Stimulated activated CD4-positive, alpha-beta T cell treated with anti-CD3 and anti-CD28 coated beads, Interleukin-12 subunit alpha, Interleukin-12 subunit beta, amount 100 ng/mL, for 48 hours (primary cell): ENCODE results near the gene NRCAM.

ENCODE experiments used
- DNase-seq, 3 donors: peaks; one replicate each; pipeline ENCODE4 v3.0.0-alpha.2; 2020; ENCODE audit warnings: low read depth in 2 of 3, low spot score in 1 of 3

NRCAM gene

GRCh38 chr7:108251700-108252099 is 204.5 kb downstream of the NRCAM start:
- no peak for DNase-seq

- no peak for DNase-seq
These were observed 206.8 kb downstream of the NRCAM start for GRCh38 chr7:108249453-108249852.

GRCh38 chr7:108248821-108249220 is 207.4 kb downstream of the NRCAM start:
- DNase-seq = no peak

- DNase-seq = no peak
These were observed 207.8 kb downstream of the NRCAM start for GRCh38 chr7:108248418-108248817.

GRCh38 chr7:108247614-108248013 is 208.6 kb downstream of the NRCAM start:
- DNase-seq = no peak

- no peak for DNase-seq
These were observed 209.9 kb downstream of the NRCAM start for GRCh38 chr7:108246227-108246837.

- no peak for DNase-seq
These were observed 210.6 kb downstream of the NRCAM start for GRCh38 chr7:108245523-108246226.

- DNase-seq = no peak
These were observed 212.1 kb downstream of the NRCAM start for GRCh38 chr7:108244110-108244509.

- DNase-seq = no peak
These were observed 216.6 kb downstream of the NRCAM start for GRCh38 chr7:108239501-108240225.

- DNase-seq = no peak
These were observed 219.4 kb downstream of the NRCAM start for GRCh38 chr7:108236681-108237415.

GRCh38 chr7:108235451-108236061 is 220.7 kb downstream of the NRCAM start:
- no peak for DNase-seq

- no peak for DNase-seq
These were observed 221.2 kb downstream of the NRCAM start for GRCh38 chr7:108234971-108235450.

- no peak for DNase-seq
These were observed 222.0 kb downstream of the NRCAM start for GRCh38 chr7:108234281-108234680.

- DNase-seq = no peak
These were observed 224.2 kb downstream of the NRCAM start for GRCh38 chr7:108232076-108232475.

GRCh38 chr7:108231221-108231620 is 225.0 kb downstream of the NRCAM start:
- no peak for DNase-seq

GRCh38 chr7:108227366-108227765 is 228.9 kb downstream of the NRCAM start:
- DNase-seq = no peak

- DNase-seq = no peak
These were observed 229.4 kb downstream of the NRCAM start for GRCh38 chr7:108226816-108227299.

- no peak for DNase-seq
These were observed 230.6 kb downstream of the NRCAM start for GRCh38 chr7:108225531-108226181.

- no peak for DNase-seq
These were observed 231.8 kb downstream of the NRCAM start for GRCh38 chr7:108224387-108224786.

GRCh38 chr7:108222236-108222892 is 233.9 kb downstream of the NRCAM start:
- no peak for DNase-seq
